Endothelial cell (in vitro differentiated cells): ENCODE data around the gene BAD. TPM values are rescaled to one million over a fixed set of nuclear protein-coding genes. Genes with fewer than 3 reads are reported as not detected.
"Not testable (repeated sequence)": the region's sequence is repeated elsewhere in the genome, so short reads cannot be mapped to it uniquely, and the experiment has no call there.

Source experiments
- DNase-seq: peaks from one replicate; pipeline ENCODE4 v3.0.0; 2021; ENCODE audit warnings: low spot score
- H3K27ac Mint-ChIP-seq: one replicate; pipeline ENCODE4 v1.8.0; 2021; ENCODE audit warnings: mixed read lengths, inconsistent platforms; ENCODE audit not compliant: unreplicated experiment
- H3K27me3 Mint-ChIP-seq: one replicate; pipeline ENCODE4 v1.8.0; 2021; ENCODE audit warnings: mild to moderate bottlenecking, moderate library complexity, mixed read lengths, inconsistent platforms; ENCODE audit not compliant: unreplicated experiment
- H3K36me3 Mint-ChIP-seq: one replicate; pipeline ENCODE4 v1.8.0; 2021; ENCODE audit warnings: mild to moderate bottlenecking, low read depth, mixed read lengths, inconsistent platforms; ENCODE audit not compliant: unreplicated experiment
- H3K4me1 Mint-ChIP-seq: one replicate; pipeline ENCODE4 v1.8.0; 2021; ENCODE audit warnings: mild to moderate bottlenecking, mixed read lengths, inconsistent platforms; ENCODE audit not compliant: unreplicated experiment
- H3K4me3 Mint-ChIP-seq: one replicate; pipeline ENCODE4 v1.8.0; 2021; ENCODE audit warnings: mild to moderate bottlenecking, mixed read lengths, inconsistent platforms; ENCODE audit not compliant: unreplicated experiment
- H3K9me3 Mint-ChIP-seq: one replicate; pipeline ENCODE4 v1.8.0; 2021; ENCODE audit warnings: mixed read lengths, inconsistent platforms; ENCODE audit not compliant: unreplicated experiment
- CTCF ChIP-seq: fragments of 200-600 bp; sonication (generic); IDR thresholded peaks from one replicate; pipeline ENCODE4 v1.5.0; 2021; ENCODE audit warnings: antibody characterized with exemption; ENCODE audit not compliant: unreplicated experiment
- total RNA-seq: library from RNA; stranded (reverse); fragmentation: NEBNext Ultra II Directional; extraction: Animal tissue kit (Norgen Biotek cat#: 25700); gene quantifications from one replicate; pipeline ENCODE4 v1.2.1, GENCODE V29; 2021; ENCODE audit not compliant: unreplicated experiment

The BAD gene
- total RNA-seq, 1 donor from 2014 or later: 40.7 TPM

- no peak overlapping the region for H3K4me3 Mint-ChIP-seq
- H3K9me3 Mint-ChIP-seq: no peaks in the 10 kb centered on the region
- H3K36me3 Mint-ChIP-seq: no peaks in the 10 kb centered on the region
- no peak for DNase-seq
- peaks cover 6% of the 10 kb centered on the region for H3K4me1 Mint-ChIP-seq
- no peak for TF ChIP-seq CTCF
- peaks cover 1% of the 10 kb centered on the region for H3K27me3 Mint-ChIP-seq
- H3K27ac Mint-ChIP-seq: no peak overlapping the region
Measured at GRCh38 chr11:64327993-64328392, 43.5 kb upstream of the BAD start.

GRCh38 chr11:64327375-64327774 is 42.9 kb upstream of the BAD start:
- DNase-seq: no peak
- H3K27me3 Mint-ChIP-seq: peaks cover 1% of the 10 kb centered on the region
- TF ChIP-seq CTCF: no peak
- no peaks in the 10 kb centered on the region for H3K9me3 Mint-ChIP-seq
- H3K36me3 Mint-ChIP-seq: no peaks in the 10 kb centered on the region
- H3K4me1 Mint-ChIP-seq: peaks cover 6% of the 10 kb centered on the region
- no peak overlapping the region for H3K4me3 Mint-ChIP-seq
- H3K27ac Mint-ChIP-seq: no peak overlapping the region

GRCh38 chr11:64324692-64325469 is 40.4 kb upstream of the BAD start:
- TF ChIP-seq CTCF: no peak

GRCh38 chr11:64323984-64324383 is 39.5 kb upstream of the BAD start:
- H3K27ac Mint-ChIP-seq: peak overlapping the region; percentile 57
- peaks cover 18% of the 10 kb centered on the region for H3K36me3 Mint-ChIP-seq
- not testable (repeated sequence) for H3K9me3 Mint-ChIP-seq, DNase-seq, H3K4me3 Mint-ChIP-seq
- H3K4me1 Mint-ChIP-seq: peaks cover 13% of the 10 kb centered on the region
- peaks cover 11% of the 10 kb centered on the region for H3K27me3 Mint-ChIP-seq

More at GRCh38 chr11:64324692-64325469, 40.4 kb upstream of the BAD start:
- peaks cover 9% of the 10 kb centered on the region for H3K4me1 Mint-ChIP-seq
- no peak for DNase-seq
- no peak overlapping the region for H3K4me3 Mint-ChIP-seq
- H3K9me3 Mint-ChIP-seq: no peaks in the 10 kb centered on the region
- H3K27me3 Mint-ChIP-seq: peaks cover 5% of the 10 kb centered on the region
- peaks cover 18% of the 10 kb centered on the region for H3K36me3 Mint-ChIP-seq
- no peak overlapping the region for H3K27ac Mint-ChIP-seq

GRCh38 chr11:64323373-64323772 is 38.9 kb upstream of the BAD start:
- peaks cover 18% of the 10 kb centered on the region for H3K36me3 Mint-ChIP-seq
- no peak for DNase-seq
- H3K4me1 Mint-ChIP-seq: peaks cover 15% of the 10 kb centered on the region
- H3K27me3 Mint-ChIP-seq: peaks cover 12% of the 10 kb centered on the region
- H3K4me3 Mint-ChIP-seq: no peak overlapping the region
- TF ChIP-seq CTCF: no peak
- H3K27ac Mint-ChIP-seq: no peak overlapping the region
- H3K9me3 Mint-ChIP-seq: no peaks in the 10 kb centered on the region
